K562 (cell line): Measurements from ENCODE around the gene CCT8L2. TPM values are rescaled to one million over a fixed set of nuclear protein-coding genes. Genes with fewer than 3 reads are reported as not detected.

Experiments used
- CAMTA2 ChIP-seq: fragments of 250-450 bp; sonication (Bioruptor Pico); conservative IDR thresholded peaks from 2 replicates; pipeline ENCODE4 v1.5.1; 2022
- CGGBP1 ChIP-seq: fragments of 250-450 bp; sonication (Bioruptor Pico); IDR thresholded peaks from 2 replicates; pipeline ENCODE4 v1.9.0; 2021; ENCODE audit warnings: mild to moderate bottlenecking
- CHD1 ChIP-seq: fragments of 200-600 bp; sonication (generic); IDR thresholded peaks from one replicate; pipeline ENCODE4 v1.6.1; 2012; ENCODE audit warnings: mild to moderate bottlenecking, moderate library complexity, low read length, inconsistent platforms
- CTBP1 ChIP-seq: fragments of 450-650 bp; IDR thresholded peaks from 2 replicates; pipeline ENCODE4 v1.6.1; 2016; ENCODE audit warnings: borderline replicate concordance
- ERF ChIP-seq: fragments of 450-650 bp; formaldehyde crosslinking; IDR thresholded peaks from 2 replicates; pipeline ENCODE4 v1.4.0; 2020; ENCODE audit warnings: mild to moderate bottlenecking, mixed read lengths
- GTF2A2 ChIP-seq: IDR thresholded peaks from 2 replicates; pipeline ENCODE4 v1.6.1; 2016; ENCODE audit warnings: mild to moderate bottlenecking, missing genetic modification characterization, missing compliant biosample characterization
- HDAC1 ChIP-seq, 2 experiments: fragments of 450-650 bp; IDR thresholded peaks; 2 replicates each; pipeline ENCODE4 v1.6.1; 2016 to 2017; ENCODE audit warnings: inconsistent platforms in 1 of 2, mild to moderate bottlenecking in 1 of 2, moderate library complexity in 1 of 2
- HDAC3 ChIP-seq: fragments of 450-650 bp; IDR thresholded peaks from 2 replicates; pipeline ENCODE4 v1.6.1; 2018; ENCODE audit warnings: borderline replicate concordance, mild to moderate bottlenecking, moderate library complexity; ENCODE audit not compliant: partially characterized antibody
- HMBOX1 ChIP-seq: sonication (generic); IDR thresholded peaks from 2 replicates; pipeline ENCODE4 v1.6.1; 2016
- KAT7 ChIP-seq: sonication (generic); formaldehyde crosslinking; IDR thresholded peaks from 2 replicates; pipeline ENCODE4 v1.8.0; 2022; ENCODE audit warnings: missing genetic modification reagents, mild to moderate bottlenecking, borderline replicate concordance
- MAZ ChIP-seq, 2 experiments: fragments of 450-650 bp in 1 of 2; sonication (generic) in 1 of 2; formaldehyde crosslinking; IDR thresholded peaks in 1 of 2; conservative IDR thresholded peaks in 1 of 2; 2 replicates each; pipeline versions ENCODE4 v1.4.0 to v1.5.0; 2020; ENCODE audit warnings: mild to moderate bottlenecking in 1 of 2, missing genetic modification reagents in 1 of 2
- NRF1 ChIP-seq, 2 experiments: fragments of 450-650 bp; IDR thresholded peaks in 1 of 2; conservative IDR thresholded peaks in 1 of 2; 2 replicates each; pipeline ENCODE4 v1.6.1; 2014; ENCODE audit warnings: mild to moderate bottlenecking in 2 of 2
- PHTF2 ChIP-seq: fragments of 250-450 bp; sonication (Bioruptor Pico); IDR thresholded peaks from 2 replicates; pipeline ENCODE4 v1.5.0; 2021; ENCODE audit warnings: mild to moderate bottlenecking
- POLR2AphosphoS5 ChIP-seq: IDR thresholded peaks from 2 replicates; pipeline ENCODE4 v1.6.1; 2011; ENCODE audit warnings: mild to moderate bottlenecking, low read depth, low read length, moderate library complexity; ENCODE audit not compliant: control insufficient read depth, insufficient read depth
- POLR2G ChIP-seq: fragments of 200-400 bp; formaldehyde crosslinking; IDR thresholded peaks from 2 replicates; pipeline ENCODE4 v1.6.1; 2017; ENCODE audit warnings: low read depth, mild to moderate bottlenecking, antibody characterized with exemption, low read length, moderate library complexity
- RNF2 ChIP-seq: sonication (generic); IDR thresholded peaks from 2 replicates; pipeline ENCODE4 v1.6.1; 2016
- XRCC3 ChIP-seq: fragments of 450-650 bp; IDR thresholded peaks from 2 replicates; pipeline ENCODE4 v1.6.1; 2017; ENCODE audit warnings: mild to moderate bottlenecking, moderate library complexity
- ZNF175 ChIP-seq: fragments of 200-800 bp; sonication (Bioruptor generic); IDR thresholded peaks from 2 replicates; pipeline ENCODE4 v1.6.1; 2016; ENCODE audit warnings: low read depth, mild to moderate bottlenecking, missing genetic modification characterization, missing compliant biosample characterization
- ZNF740 ChIP-seq, 3 experiments: fragments of 200-800 bp in 1 of 3; sonication (Bioruptor generic) in 1 of 3; sonication (generic) in 1 of 3; formaldehyde crosslinking in 1 of 3; IDR thresholded peaks; 2 replicates each; pipeline versions ENCODE4 v1.6.1 to v1.8.0; 2016 to 2022; ENCODE audit warnings: mild to moderate bottlenecking in 2 of 3, missing compliant biosample characterization in 2 of 3, missing genetic modification characterization in 2 of 3, missing genetic modification reagents in 1 of 3
- ZNF778 ChIP-seq: fragments of 450-650 bp; formaldehyde crosslinking; IDR thresholded peaks from 2 replicates; pipeline ENCODE4 v1.4.0; 2020; ENCODE audit warnings: mild to moderate bottlenecking, moderate library complexity
- polyA plus RNA-seq, 8 experiments: library from polyadenylated mRNA; depleted of rRNA in 4 of 8; stranded (reverse) in 5 of 8; unstranded in 3 of 8; fragments of >200 nt; fragmentation: Nextera tagmentation in 2 of 8; fragmentation: Illumina TruSeq in 1 of 8; extraction: Ambion mirVana in 2 of 8; extraction: Trizol in 1 of 8; gene quantifications; 2 replicates each; pipeline versions ENCODE4 v1.2.1 to v1.2.3, GENCODE V29; 2011 to 2014; ENCODE audit warnings: inconsistent platforms in 1 of 8, missing spikeins in 1 of 8
- total RNA-seq, 7 experiments: library from RNA; depleted of rRNA in 6 of 7; stranded (reverse); fragments of >200 nt in 6 of 7; fragmentation: Illumina TruSeq in 2 of 7; extraction: Trizol in 2 of 7; gene quantifications; 2 replicates each; pipeline versions ENCODE4 v1.2.1 to v1.2.3, GENCODE V29; 2011 to 2021; ENCODE audit warnings: low replicate concordance in 1 of 7
- TF ChIP-seq, protein P1 (sequence below): fragments of 450-650 bp; formaldehyde crosslinking; IDR thresholded peaks from 2 replicates; pipeline ENCODE4 v1.4.0; 2020; ENCODE audit warnings: mild to moderate bottlenecking, moderate library complexity

The CCT8L2 gene
- total and polyA plus RNA-seq, 9 of the 15 experiments (the other 6 are each of a cell fraction or from before 2014, with no cell fraction given), result 0.13 TPM; not detected in 8

DNA sequence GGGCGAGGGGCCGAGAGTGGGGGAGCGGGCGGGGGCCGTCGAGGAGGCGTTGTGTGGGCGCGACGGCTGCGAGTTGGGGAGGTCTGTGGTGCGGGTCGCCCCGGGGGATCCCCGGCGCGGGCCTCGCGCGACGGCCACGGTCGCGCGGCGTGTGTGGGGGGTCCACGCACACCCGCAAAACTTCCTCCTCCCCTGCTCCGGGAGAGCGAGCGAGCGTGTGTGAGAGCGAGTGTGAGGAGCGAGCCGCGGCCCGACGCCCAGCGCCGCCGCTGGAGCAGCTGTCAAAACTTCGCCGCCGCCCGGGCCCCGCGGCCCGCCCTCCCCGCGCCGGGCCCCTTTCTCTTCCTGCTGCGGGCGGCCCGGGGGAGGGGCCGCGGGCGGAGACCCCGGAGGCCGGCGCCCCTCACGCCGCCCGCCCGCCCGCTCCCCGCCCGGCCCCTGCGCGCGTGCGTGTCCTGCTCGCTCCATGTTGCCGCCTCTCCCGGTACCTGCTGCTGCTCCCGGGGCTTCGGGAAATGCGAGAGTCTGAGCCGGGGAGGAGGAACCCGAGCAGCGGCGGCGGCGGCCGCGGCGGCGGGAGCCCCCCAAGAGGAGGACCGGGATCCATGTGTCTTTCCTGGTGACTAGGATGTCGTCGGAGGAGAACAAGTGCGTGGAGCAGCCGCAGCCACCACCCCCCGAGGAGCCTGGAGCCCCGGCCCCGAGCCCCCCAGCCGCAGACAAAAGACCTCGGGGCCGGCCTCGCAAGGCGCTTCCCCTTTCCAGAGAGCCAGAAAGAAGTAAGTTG lies 9.0 kb upstream of the CCT8L2 start (continued):
- TF ChIP-seq, protein P1, sequence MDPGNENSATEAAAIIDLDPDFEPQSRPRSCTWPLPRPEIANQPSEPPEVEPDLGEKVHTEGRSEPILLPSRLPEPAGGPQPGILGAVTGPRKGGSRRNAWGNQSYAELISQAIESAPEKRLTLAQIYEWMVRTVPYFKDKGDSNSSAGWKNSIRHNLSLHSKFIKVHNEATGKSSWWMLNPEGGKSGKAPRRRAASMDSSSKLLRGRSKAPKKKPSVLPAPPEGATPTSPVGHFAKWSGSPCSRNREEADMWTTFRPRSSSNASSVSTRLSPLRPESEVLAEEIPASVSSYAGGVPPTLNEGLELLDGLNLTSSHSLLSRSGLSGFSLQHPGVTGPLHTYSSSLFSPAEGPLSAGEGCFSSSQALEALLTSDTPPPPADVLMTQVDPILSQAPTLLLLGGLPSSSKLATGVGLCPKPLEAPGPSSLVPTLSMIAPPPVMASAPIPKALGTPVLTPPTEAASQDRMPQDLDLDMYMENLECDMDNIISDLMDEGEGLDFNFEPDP (CRISPR knock-in tag), result peak; percentile 75; the same call in 1 of the 2 replicates
- TF ChIP-seq HDAC1 (IDR thresholded peaks at IDR 0.05), result peak in 1 of 2 experiments; percentile 46; a peak in 1 of 4 replicates
- peak; percentile 45; the same call in 1 of the 2 replicates for TF ChIP-seq POLR2AphosphoS5
- TF ChIP-seq CGGBP1 (CRISPR knock-in tag), result peak; percentile 68; the same call in 1 of the 2 replicates
- TF ChIP-seq KAT7 (CRISPR knock-in tag), result 0 out of 2 replicates have a peak, but pooled peaks have one; percentile 35
- TF ChIP-seq HDAC3, result no peak
- no peak for TF ChIP-seq XRCC3
- TF ChIP-seq MAZ (CRISPR knock-in tag; conservative IDR thresholded peaks at IDR 0.05 in 1 of 2, IDR thresholded peaks at IDR 0.05 in 1 of 2), result peak in 1 of 2 experiments; percentile 85; a peak in 2 of 4 replicates
- peak; percentile 51; the same call in 1 of the 2 replicates for TF ChIP-seq CTBP1
- peak; percentile 23; the same call in 1 of the 2 replicates for TF ChIP-seq GTF2A2 (tag)
- peak; percentile 45; the same call in 1 of the 2 replicates for TF ChIP-seq ERF (CRISPR knock-in tag)
- no peak for TF ChIP-seq RNF2
- peak; percentile 73 to 77 for TF ChIP-seq NRF1 (conservative IDR thresholded peaks at IDR 0.05 in 1 of 2, IDR thresholded peaks at IDR 0.05 in 1 of 2)
- no peak for TF ChIP-seq HMBOX1
- TF ChIP-seq ZNF175, result peak; percentile 14; the same call in 1 of the 2 replicates
- no peak for TF ChIP-seq CAMTA2 (CRISPR knock-in tag)
- peak; percentile 76 for TF ChIP-seq CHD1
- peak; percentile 91 for TF ChIP-seq ZNF740 (CRISPR knock-in tag; IDR thresholded peaks at IDR 0.05)
- TF ChIP-seq ZNF740 (tag; IDR thresholded peaks at IDR 0.05), result peak in 1 of 2 experiments; percentile 99; a peak in 2 of 4 replicates
- TF ChIP-seq POLR2G, result peak; percentile 84
- no peak for TF ChIP-seq ZNF778 (CRISPR knock-in tag)
- TF ChIP-seq PHTF2 (CRISPR knock-in tag), result no peak
